Ascending aorta (tissue), 2 donors: Measurements from ENCODE around the gene UBR1. TPM values are rescaled to one million over a fixed set of nuclear protein-coding genes. Genes with fewer than 3 reads are reported as not detected.
"Not testable (repeated sequence)": the region's sequence is repeated elsewhere in the genome, so short reads cannot be mapped to it uniquely, and the experiment has no call there.

Experiments
- DNase-seq, 2 donors: peaks; one replicate each; pipeline ENCODE4 v3.0.0-alpha.2; 2019; ENCODE audit warnings: low spot score in 2 of 2
- H3K27ac ChIP-seq, 2 donors: fragments of 200-600 bp; sonication (generic); one replicate each; pipeline ENCODE4 v1.5.1; 2016 to 2017; ENCODE audit warnings: mild to moderate bottlenecking in 1 of 2
- H3K27me3 ChIP-seq: fragments of 200-600 bp; sonication (generic); one replicate; pipeline ENCODE4 v1.5.1; 2017
- H3K36me3 ChIP-seq, 2 donors: fragments of 200-600 bp; sonication (generic); one replicate each; pipeline ENCODE4 v1.5.1; 2016
- H3K4me1 ChIP-seq, 2 donors: fragments of 200-600 bp; sonication (generic); one replicate each; pipeline ENCODE4 v1.5.1; 2016 to 2017; ENCODE audit warnings: mild to moderate bottlenecking in 1 of 2
- H3K4me3 ChIP-seq, 2 donors: fragments of 200-600 bp; sonication (generic); one replicate each; pipeline ENCODE4 v1.5.1; 2016 to 2017; ENCODE audit warnings: mild to moderate bottlenecking in 1 of 2
- H3K9me3 ChIP-seq, 2 donors: fragments of 200-600 bp; sonication (generic); one replicate each; pipeline ENCODE4 v1.5.1; 2016
- CTCF ChIP-seq, 3 experiments: fragments of 200-600 bp in 2 of 3; fragments of 450-650 bp in 1 of 3; sonication (generic) in 2 of 3; IDR thresholded peaks; one replicate each; pipeline ENCODE4 v1.5.1; 2016 to 2019; ENCODE audit warnings: antibody characterized with exemption in 3 of 3, mild to moderate bottlenecking in 1 of 3, moderate library complexity in 1 of 3
- intact Hi-C: fragments of 100-400 bp; cut with DNase I; formaldehyde crosslinking; loops from one replicate; pipeline ENCODE4 v1.15.1; 2023
- total RNA-seq: library from RNA; depleted of rRNA; stranded (reverse); fragments of >200 nt; gene quantifications from one replicate; pipeline ENCODE4 v1.1.0, GENCODE V29; 2016

The UBR1 gene
- total RNA-seq, 1 donor from 2014 or later, result 8.2 TPM

GRCh38 chr15:42914728-42915497, 190.9 kb downstream of the UBR1 start:
- no peak for DNase-seq
- H3K4me1 ChIP-seq, result peaks cover 0 to 6% of the 10 kb centered on the region in 2 donors
- H3K27ac ChIP-seq, result no peak overlapping the region
- no peak overlapping the region for H3K4me3 ChIP-seq
- H3K9me3 ChIP-seq, result no peaks in the 10 kb centered on the region
- intact Hi-C loops, result loop anchor here (5.0 kb wide), 1 partner anchor 58 kb away; no protein-coding TSS in a partner anchor
- no peak for TF ChIP-seq CTCF (IDR thresholded peaks at IDR 0.05)
- no peaks in the 10 kb centered on the region for H3K27me3 ChIP-seq
- no peaks in the 10 kb centered on the region for H3K36me3 ChIP-seq

GRCh38 chr15:42911058-42911592, 194.7 kb downstream of the UBR1 start:
- no peak for TF ChIP-seq CTCF (IDR thresholded peaks at IDR 0.05)
- Histone ChIP-seq H3K9me3 (no peaks in the 10 kb centered on the region), H3K4me3 (no peak overlapping the region), H3K4me1 (no peaks in the 10 kb centered on the region), H3K27ac (no peak overlapping the region), H3K27me3 (no peaks in the 10 kb centered on the region), H3K36me3 (no peaks in the 10 kb centered on the region)
- intact Hi-C loops, result no loop called here
- no peak for DNase-seq

GRCh38 chr15:42908538-42908937, 197.3 kb downstream of the UBR1 start:
- H3K27ac ChIP-seq, result no peak overlapping the region
- no peak overlapping the region for H3K4me3 ChIP-seq
- H3K36me3 ChIP-seq, result no peaks in the 10 kb centered on the region
- no peak for TF ChIP-seq CTCF (IDR thresholded peaks at IDR 0.05)
- H3K9me3 ChIP-seq, result no peaks in the 10 kb centered on the region
- DNase-seq, result no peak
- H3K4me1 ChIP-seq, result peaks cover 0 to 1% of the 10 kb centered on the region in 2 donors
- H3K27me3 ChIP-seq, result no peaks in the 10 kb centered on the region
- intact Hi-C loops, result no loop called here

GRCh38 chr15:42903388-42904324, 202.2 kb downstream of the UBR1 start:
- intact Hi-C loops, result no loop called here
- H3K27ac ChIP-seq, result peak overlapping the region in 1 of 2 donors; percentile 34

GRCh38 chr15:42893911-42894310, 211.9 kb downstream of the UBR1 start:
- H3K4me3 ChIP-seq, intact Hi-C loops, H3K27me3 ChIP-seq, H3K9me3 ChIP-seq, DNase-seq, H3K27ac ChIP-seq, H3K36me3 ChIP-seq: not testable (repeated sequence)
- peaks cover 0 to 12% of the 10 kb centered on the region in 2 donors for H3K4me1 ChIP-seq

More at GRCh38 chr15:42903388-42904324, 202.2 kb downstream of the UBR1 start:
- Histone ChIP-seq H3K4me1 (peaks cover 0 to 2% of the 10 kb centered on the region in 2 donors), H3K4me3 (no peak overlapping the region), H3K36me3 (no peaks in the 10 kb centered on the region), H3K9me3 (no peaks in the 10 kb centered on the region), H3K27me3 (no peaks in the 10 kb centered on the region)
- DNase-seq, result no peak
- TF ChIP-seq CTCF (IDR thresholded peaks at IDR 0.05), result no peak

Other genes with a start within 250 kb of the UBR1 start
- 25.3 TPM for gene TTBK2, start 185.3 kb downstream of the UBR1 start, total RNA-seq
- gene TMEM62, start 27.5 kb upstream of the UBR1 start, total RNA-seq, result 9.0 TPM
- 44.9 TPM for gene CCNDBP1, start 79.4 kb upstream of the UBR1 start, total RNA-seq
- not detected for gene EPB42, start 115.0 kb upstream of the UBR1 start, total RNA-seq
- gene TGM5, start 160.9 kb upstream of the UBR1 start, total RNA-seq, result not detected
- gene TGM7, start 196.2 kb upstream of the UBR1 start, total RNA-seq, result not detected
- gene LCMT2, start 224.5 kb upstream of the UBR1 start, total RNA-seq, result 1.2 TPM